ENCODE results near the gene NRSN2. TPM values are rescaled to one million over a fixed set of nuclear protein-coding genes. Genes with fewer than 3 reads are reported as not detected.

The NRSN2 gene
- total RNA-seq, 2 experiments from 2014 or later = 10.6 to 11.6 TPM

DNA sequence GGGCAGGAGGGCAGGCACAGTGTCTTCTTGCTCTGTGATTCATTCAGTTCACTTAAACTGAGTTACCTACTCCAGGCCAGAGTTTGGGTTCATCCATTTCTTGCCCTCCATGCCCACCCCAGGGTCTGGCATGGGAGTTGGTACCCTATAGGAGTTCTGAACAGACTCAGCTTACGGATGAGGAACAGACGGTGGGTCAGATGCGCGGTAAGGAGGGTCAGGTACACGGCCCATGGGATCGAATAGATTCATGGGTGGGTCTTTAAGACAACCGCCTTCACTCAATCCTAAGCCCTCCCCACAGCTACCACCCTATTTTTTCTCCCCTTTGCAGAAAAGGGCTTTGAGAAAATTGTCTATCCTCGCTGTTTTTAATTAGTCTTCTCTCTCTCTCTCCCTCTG, 20.6 kb downstream of the NRSN2 start:
- CTCF ChIA-PET = no interaction called here
- POLR2A ChIA-PET = no interaction called here

DNA sequence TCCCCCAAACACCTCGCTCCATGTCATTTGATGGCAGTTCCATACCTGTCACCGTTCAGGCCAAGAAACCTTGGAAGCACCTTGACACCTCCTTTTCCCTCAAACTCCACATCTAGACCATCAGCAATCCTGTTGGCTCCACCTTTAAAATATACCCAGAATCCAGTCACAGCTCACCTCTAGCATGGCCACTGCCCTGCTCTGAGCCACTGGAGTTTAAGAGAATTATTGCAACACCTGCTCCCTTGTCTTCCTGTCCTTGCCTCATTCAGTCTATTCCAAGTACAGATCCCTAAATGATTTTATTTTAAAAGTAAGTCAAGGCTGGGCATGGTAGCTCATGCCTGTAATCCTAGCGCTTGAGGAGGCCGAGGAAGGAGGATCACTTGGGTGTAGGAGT, 22.0 kb downstream of the NRSN2 start:
- ChIA-PET POLR2A (no interaction called here), CTCF (interaction anchor here (0.8 kb wide), 1 partner anchor 15 kb away, joined by 3 read pairs; no protein-coding TSS in a partner anchor)

DNA sequence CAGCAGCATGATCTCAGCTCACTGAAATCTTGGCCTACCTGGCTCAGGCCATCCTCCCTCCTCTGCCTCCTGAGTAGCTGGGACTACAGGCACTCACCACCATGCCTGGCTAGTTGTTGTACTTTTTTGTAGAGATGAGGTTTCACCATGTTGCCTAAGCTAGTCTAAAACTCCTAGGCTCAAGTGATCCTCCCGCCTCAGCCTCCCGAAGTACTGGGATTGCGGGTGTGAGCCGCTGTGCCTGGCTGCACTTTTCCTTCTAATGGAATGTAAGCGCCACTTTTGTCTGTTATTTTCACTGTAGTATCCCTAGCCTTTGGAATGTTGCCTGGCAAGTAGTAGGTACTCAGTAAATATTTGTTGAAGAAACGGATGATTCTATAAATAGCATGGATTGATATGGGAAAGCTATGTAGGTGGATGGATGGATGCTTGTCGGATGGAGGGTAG, 23.3 kb downstream of the NRSN2 start:
- POLR2A ChIA-PET = no interaction called here
- CTCF ChIA-PET = interaction anchor here (1.4 kb wide), 1 partner anchor 16 kb away, joined by 4 read pairs; no protein-coding TSS in a partner anchor

GRCh38 chr20:370977-371754, 24.3 kb downstream of the NRSN2 start:
- CTCF ChIA-PET = interaction anchor here (1.4 to 1.7 kb wide), 2 partner anchors 9 to 17 kb away, joined by 4 read pairs; no protein-coding TSS in a partner anchor

GRCh38 chr20:371755-372542, 25.0 kb downstream of the NRSN2 start:
- ChIA-PET POLR2A (interaction anchor here (0.9 kb wide), 1 partner anchor 9 kb away, joined by 3 read pairs; the partner anchor contains the start of gene TRIB3), CTCF (interaction anchor here (0.6 to 1.7 kb wide), 3 partner anchors 9 to 1283 kb away, joined by 3 to 4 read pairs (median 4); no protein-coding TSS in a partner anchor)

More at GRCh38 chr20:370977-371754, 24.3 kb downstream of the NRSN2 start:
- POLR2A ChIA-PET = no interaction called here

DNA sequence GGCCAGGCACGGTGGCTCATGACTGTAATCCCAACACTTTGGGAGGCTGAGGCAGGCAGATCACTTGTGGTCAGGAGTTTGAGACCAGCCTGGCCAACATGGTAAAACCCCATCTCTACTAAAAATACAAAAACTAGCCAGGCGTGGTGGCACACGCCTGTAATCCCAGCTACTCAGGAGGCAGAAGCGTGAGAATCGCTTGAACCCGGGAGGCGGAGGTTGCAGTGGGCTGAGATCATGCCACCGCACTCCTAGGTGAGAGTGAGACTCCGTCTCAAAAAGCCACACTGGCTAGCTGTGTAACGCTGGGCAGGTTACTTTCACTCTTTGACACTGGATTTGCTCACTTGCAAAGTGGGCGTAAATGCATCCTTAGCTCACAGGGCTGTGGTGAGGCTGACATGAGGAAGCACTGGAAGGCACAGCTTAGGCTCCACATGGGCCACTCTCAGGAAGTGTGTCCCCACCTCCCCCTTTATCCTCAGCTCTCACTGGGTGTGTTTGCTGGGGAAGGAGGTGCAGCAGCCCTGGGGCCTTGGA, 25.7 kb downstream of the NRSN2 start:
- POLR2A ChIA-PET = interaction anchor here (0.9 kb wide), 1 partner anchor 8 kb away, joined by 3 read pairs; the partner anchor contains the start of gene TRIB3
- CTCF ChIA-PET = interaction anchor here (0.6 to 1.7 kb wide), 3 partner anchors 10 to 1282 kb away, joined by 3 to 4 read pairs (median 3); no protein-coding TSS in a partner anchor

GRCh38 chr20:373171-373890, 26.4 kb downstream of the NRSN2 start:
- POLR2A ChIA-PET = no interaction called here
- CTCF ChIA-PET = interaction anchor here (1.3 kb wide), 1 partner anchor 9 kb away, joined by 3 read pairs; no protein-coding TSS in a partner anchor

DNA sequence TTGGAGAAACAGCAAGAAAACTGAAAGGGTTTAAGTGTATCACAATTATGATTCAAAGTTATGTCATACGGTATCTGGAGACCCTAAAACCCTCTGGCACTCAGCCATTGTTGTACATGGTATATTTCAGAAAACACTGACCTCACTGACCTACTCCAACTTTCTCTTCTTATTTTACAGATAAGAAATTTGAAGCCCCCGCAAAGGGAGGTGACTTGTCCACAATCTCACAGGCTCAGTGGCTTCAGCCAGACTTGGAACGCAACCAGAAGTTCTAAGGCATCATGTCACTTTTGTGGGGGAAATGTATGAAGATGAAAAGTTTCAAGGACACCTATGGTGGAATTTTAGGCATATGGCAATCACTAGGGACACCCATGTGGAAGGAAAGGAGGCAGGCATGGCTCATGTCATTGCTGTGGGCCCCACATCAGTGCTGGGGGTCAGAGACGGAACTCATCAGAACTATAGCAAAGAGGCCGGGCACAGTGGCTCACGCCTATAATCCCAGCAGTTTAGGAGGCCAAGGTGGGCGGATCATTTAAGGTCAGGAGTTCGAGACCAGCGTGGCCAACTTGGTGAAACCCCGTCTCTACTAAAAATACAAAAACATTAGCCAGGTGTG, 28.5 kb downstream of the NRSN2 start:
- POLR2A ChIA-PET = no interaction called here
- CTCF ChIA-PET = no interaction called here

GRCh38 chr20:376089-376488, 29.2 kb downstream of the NRSN2 start:
- ChIA-PET CTCF (no interaction called here), POLR2A (no interaction called here)

- POLR2A ChIA-PET = interaction anchor here (0.7 kb wide), 1 partner anchor 101 kb away, joined by 3 read pairs; no protein-coding TSS in a partner anchor
Observed at GRCh38 chr20:376750-377149, 29.8 kb downstream of the NRSN2 start.

DNA sequence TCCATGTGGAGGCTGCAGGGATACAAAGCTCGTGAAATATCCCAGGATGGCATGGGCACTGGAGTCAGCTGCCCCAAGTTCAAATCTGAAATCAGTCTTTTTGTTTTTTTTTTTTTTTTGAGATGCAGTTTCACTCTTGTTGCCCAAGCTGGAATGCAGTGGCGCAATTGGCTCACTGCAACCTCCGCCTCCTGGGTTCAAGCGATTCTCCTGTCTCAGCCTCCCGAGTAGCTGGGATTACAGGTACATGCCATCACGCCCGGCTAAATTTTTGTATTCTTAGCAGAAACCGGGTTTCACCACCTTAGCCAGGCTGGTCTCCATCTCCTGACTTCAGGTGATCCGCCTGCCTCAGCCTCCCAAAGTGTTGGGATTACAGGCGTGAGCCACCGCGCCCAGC, 30.7 kb downstream of the NRSN2 start:
- CTCF ChIA-PET = interaction anchor here (0.7 kb wide), 1 partner anchor 57 kb away, joined by 4 read pairs; no protein-coding TSS in a partner anchor
- POLR2A ChIA-PET = interaction anchor here (0.7 kb wide), 1 partner anchor 101 kb away, joined by 3 read pairs; no protein-coding TSS in a partner anchor

More at GRCh38 chr20:376750-377149, 29.8 kb downstream of the NRSN2 start:
- CTCF ChIA-PET = no interaction called here

GRCh38 chr20:378961-379336, 32.0 kb downstream of the NRSN2 start:
- ChIA-PET CTCF (interaction anchor here (0.7 to 1.2 kb wide), 2 partner anchors 13 to 54 kb away, joined by 3 to 5 read pairs; no protein-coding TSS in a partner anchor), POLR2A (interaction anchor here (0.7 kb wide), 1 partner anchor 15 kb away, joined by 4 read pairs; no protein-coding TSS in a partner anchor)

DNA sequence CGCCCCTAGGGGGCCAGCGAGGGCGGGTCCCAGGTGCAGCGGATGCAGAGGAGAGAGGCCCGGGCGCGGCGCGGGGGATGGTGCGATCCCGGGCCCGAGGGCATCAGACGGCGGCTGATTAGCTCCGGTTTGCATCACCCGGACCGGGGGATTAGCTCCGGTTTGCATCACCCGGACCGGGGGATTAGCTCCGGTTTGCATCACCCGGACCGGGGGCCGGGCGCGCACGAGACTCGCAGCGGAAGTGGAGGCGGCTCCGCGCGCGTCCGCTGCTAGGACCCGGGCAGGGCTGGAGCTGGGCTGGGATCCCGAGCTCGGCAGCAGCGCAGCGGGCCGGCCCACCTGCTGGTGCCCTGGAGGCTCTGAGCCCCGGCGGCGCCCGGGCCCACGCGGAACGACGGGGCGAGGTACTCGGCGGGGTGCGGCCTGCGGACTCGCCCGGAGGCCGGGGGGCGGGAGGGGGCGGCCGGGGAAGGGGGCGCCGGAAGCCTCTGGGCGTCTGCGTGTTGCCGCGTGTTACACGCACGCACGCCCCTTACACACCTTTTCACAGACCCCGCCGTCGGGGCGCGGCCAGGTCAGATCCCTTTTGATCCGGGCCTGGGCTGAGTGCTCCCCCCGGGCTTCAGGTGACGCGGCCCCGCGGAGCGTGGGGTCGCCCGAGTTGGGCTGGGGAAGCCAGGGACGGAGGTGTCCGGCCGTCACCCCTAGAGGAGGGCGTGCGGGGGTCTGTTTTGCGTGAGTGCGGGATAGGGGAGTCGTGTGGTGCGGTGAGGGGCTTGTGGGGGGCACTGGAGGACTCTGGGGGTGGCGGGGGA, 34.1 kb downstream of the NRSN2 start:
- POLR2A ChIA-PET = interaction anchor here (0.7 to 1.8 kb wide), 7 partner anchors 9 to 56 kb away, joined by 3 to 13 read pairs (median 5); partner anchors contain the start of gene SOX12

GRCh38 chr20:381581-382290, 34.8 kb downstream of the NRSN2 start:
- POLR2A ChIA-PET = interaction anchor here (0.7 to 1.8 kb wide), 5 partner anchors 19 to 162 kb away, joined by 3 to 13 read pairs (median 4); partner anchors contain the start of gene CSNK2A1
- CTCF ChIA-PET = interaction anchor here (0.8 to 3.3 kb wide), 5 partner anchors 8 to 80 kb away, joined by 3 to 14 read pairs (median 3); partner anchors contain the start of gene TBC1D20

More for the DNA sequence above, 34.1 kb downstream of the NRSN2 start:
- CTCF ChIA-PET = interaction anchor here (0.9 to 3.3 kb wide), 6 partner anchors 15 to 56 kb away, joined by 3 to 14 read pairs (median 4); no protein-coding TSS in a partner anchor

- ChIA-PET CTCF (interaction anchor here (0.8 to 3.3 kb wide), 4 partner anchors 9 to 79 kb away, joined by 3 to 14 read pairs (median 3); partner anchors contain the start of gene TBC1D20), POLR2A (interaction anchor here (0.7 to 1.8 kb wide), 4 partner anchors 20 to 161 kb away, joined by 3 to 4 read pairs (median 3); partner anchors contain the start of gene CSNK2A1)
Observed at GRCh38 chr20:382291-383115, 35.6 kb downstream of the NRSN2 start.

Measured in activated CD8-positive, alpha-beta memory T cell treated with anti-CD3 and anti-CD28 coated beads for 36 hours (primary cell).